CD4-positive, alpha-beta T cell treated with Interferon gamma for 1 hour (primary cell): ENCODE measurements around the gene ZNF8.
A peak's percentile ranks its signal among the peaks of the same experiment; 100 is the strongest.
"Not testable (repeated sequence)": the region's sequence is repeated elsewhere in the genome, so short reads cannot be mapped to it uniquely, and the experiment has no call there.

Experiments
- DNase-seq: peaks from one replicate; pipeline ENCODE4 v3.0.0-alpha.2; 2020

ZNF8 gene

DNA sequence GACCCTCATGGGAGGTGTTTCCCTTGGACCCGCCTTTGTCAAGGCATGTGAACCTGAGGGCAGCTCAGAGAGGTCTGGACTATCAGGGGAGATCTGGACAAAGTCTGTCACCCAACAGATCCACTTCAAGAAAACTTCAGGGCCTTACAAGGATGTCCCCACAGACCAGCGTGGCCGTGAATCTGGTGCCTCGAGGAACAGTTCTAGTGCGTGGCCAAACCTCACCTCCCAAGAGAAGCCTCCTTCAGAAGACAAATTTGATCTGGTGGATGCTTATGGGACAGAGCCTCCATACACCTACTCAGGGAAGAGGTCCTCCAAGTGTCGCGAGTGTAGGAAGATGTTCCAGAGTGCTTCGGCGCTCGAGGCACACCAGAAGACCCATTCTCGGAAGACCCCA lies 59.6 kb downstream of the ZNF8 start:
- DNase-seq = no peak

- no peak for DNase-seq
Measured at GRCh38 chr19:58338825-58339558, 60.2 kb downstream of the ZNF8 start.

- no peak for DNase-seq
Measured at GRCh38 chr19:58345558-58345957, 66.8 kb downstream of the ZNF8 start.

GRCh38 chr19:58346961-58347929 lies 68.5 kb downstream of the ZNF8 start:
- peak; percentile 70 for DNase-seq

DNA sequence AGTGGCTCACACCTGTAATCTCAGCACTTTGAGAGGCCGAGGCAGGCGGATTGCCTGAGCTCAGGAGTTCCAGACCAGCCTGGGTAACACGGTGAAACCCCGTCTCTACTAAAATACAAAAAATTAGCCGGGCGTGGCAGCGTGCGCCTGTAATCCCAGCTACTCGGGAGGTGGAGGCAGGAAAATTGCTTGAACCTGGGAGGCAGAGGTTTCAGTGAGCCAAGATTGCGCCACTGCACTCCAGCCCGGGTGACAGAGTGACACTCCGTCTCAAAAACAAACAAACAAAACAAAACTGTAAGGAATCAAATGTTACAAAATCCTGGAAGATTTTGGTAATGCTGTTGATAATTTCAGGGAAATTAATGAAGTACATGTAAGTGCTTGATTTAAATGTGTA lies 69.3 kb downstream of the ZNF8 start:
- DNase-seq = not testable (repeated sequence)

- no peak for DNase-seq
Measured at GRCh38 chr19:58349590-58349989, 70.8 kb downstream of the ZNF8 start.

DNA sequence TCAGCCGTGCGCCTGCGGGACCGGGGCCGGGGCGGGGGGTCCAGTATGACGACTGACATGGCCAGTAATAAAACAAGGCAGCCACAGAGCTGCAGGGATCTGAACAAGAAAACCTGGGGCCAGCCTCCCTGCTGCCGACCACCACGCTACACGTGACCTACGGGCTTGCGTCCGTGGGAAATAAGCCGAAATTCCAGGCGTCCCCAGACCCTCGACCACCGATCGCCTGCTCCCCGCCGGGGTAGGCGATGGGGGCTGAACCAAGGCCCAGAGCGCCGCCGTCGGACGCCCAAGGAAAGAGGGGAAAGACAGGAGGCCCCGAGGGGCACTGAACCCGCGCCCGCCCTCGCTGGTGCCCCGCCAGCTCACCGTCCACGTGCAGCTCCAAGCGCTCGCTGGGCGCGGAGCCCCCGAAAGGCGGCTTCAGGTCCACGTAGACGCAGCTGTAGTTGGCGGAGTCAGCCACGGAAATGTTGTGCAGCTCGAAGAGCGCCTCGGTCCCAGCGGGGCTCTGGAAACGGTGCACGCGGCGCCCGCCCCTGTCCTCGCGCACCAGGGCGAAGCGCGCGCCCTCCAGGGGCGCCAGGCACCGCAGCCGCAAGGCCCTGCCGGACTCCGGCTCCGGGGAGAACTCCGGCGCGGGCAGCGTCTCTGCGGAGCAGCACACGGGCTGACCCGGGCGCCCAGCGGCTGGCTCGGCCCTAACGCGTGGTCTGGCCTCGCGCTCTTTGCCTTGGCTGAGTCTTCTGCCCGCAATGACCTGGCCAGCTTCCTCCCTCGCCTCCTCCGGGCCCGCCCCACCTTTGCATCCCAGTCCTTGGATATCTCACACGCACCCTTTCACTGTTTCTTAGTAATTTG lies 71.5 kb downstream of the ZNF8 start:
- no peak for DNase-seq

- no peak for DNase-seq
Measured at GRCh38 chr19:58350871-58351557, 72.3 kb downstream of the ZNF8 start.

- no peak for DNase-seq
Measured at GRCh38 chr19:58351558-58351878, 72.8 kb downstream of the ZNF8 start.

DNA sequence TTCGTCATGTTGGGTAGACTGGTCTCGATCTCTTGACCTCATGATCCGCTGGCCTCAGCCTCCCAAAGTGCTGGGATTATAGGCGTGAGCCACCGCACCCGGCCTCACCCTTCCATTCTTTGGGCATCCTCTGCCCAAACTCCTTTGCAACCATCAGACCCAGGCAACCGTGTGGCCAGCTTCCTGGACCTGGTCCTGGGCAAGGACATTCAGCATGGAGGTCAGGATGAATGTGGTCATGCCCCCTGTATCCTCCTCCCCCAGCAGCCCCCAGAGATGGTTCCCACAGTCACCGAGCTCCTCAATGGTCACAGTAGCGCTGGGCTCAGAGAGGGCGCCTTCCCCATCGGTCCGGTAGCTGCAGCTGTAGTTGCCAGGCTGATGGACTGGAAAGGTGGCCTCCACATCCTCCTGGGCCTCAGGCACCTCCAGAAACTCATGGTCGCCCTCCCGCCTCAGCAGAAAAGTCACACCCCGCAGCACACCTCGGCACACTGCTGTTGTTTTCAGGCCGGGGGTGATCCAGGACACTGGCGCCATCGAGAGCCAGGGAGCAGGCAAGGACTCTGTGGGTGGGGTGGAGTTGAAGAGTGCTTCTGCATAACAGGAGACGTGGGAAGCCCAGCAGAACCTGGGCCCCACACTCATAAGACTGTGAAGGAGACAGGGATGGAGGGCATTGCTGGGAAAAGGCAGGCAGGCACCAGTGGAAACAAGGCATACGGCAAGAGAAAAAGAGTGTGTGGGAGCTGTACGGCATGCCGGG lies 73.4 kb downstream of the ZNF8 start:
- no peak for DNase-seq
